T-helper 2 cell treated with Interferon-gamma antibody and Interleukin-4, amounts not matched to agents 100 ng/mL and 5 ng/mL, for 36 hours (primary cell): ENCODE data around the gene ZNF532. TPM values are rescaled to one million over a fixed set of nuclear protein-coding genes. Genes with fewer than 3 reads are reported as not detected.
"Not testable (repeated sequence)": the region's sequence is repeated elsewhere in the genome, so short reads cannot be mapped to it uniquely, and the experiment has no call there.

Experiments
- intact Hi-C: fragments of 100-400 bp; cut with micrococcal nuclease; formaldehyde crosslinking; loops from one replicate; pipeline ENCODE4 v1.15.1; 2023
- total RNA-seq: library from RNA; stranded (reverse); gene quantifications from 2 replicates; pipeline ENCODE4 v1.2.3, GENCODE V29; 2022

Gene ZNF532
- total RNA-seq, 1 donor from 2014 or later: 2.4 TPM

GRCh38 chr18:58850786-58851469, 13.7 kb upstream of the ZNF532 start:
- intact Hi-C loops: no loop called here

GRCh38 chr18:58851856-58852255, 12.8 kb upstream of the ZNF532 start:
- intact Hi-C loops: no loop called here

- intact Hi-C loops: no loop called here
Observed at GRCh38 chr18:58852629-58853028, 12.0 kb upstream of the ZNF532 start.

GRCh38 chr18:58853561-58853960, 11.1 kb upstream of the ZNF532 start:
- intact Hi-C loops: no loop called here

GRCh38 chr18:58855521-58855920, 9.2 kb upstream of the ZNF532 start:
- intact Hi-C loops: not testable (repeated sequence)

- intact Hi-C loops: no loop called here
Observed at GRCh38 chr18:58856881-58857280, 7.8 kb upstream of the ZNF532 start.

- intact Hi-C loops: no loop called here
Observed at GRCh38 chr18:58858591-58859468, 5.8 kb upstream of the ZNF532 start.

GRCh38 chr18:58859907-58860306, 4.8 kb upstream of the ZNF532 start:
- intact Hi-C loops: no loop called here

- intact Hi-C loops: no loop called here
Observed at GRCh38 chr18:58860747-58861231, 3.9 kb upstream of the ZNF532 start.

GRCh38 chr18:58861353-58861752, 3.3 kb upstream of the ZNF532 start:
- intact Hi-C loops: no loop called here

GRCh38 chr18:58861861-58862301, 2.8 kb upstream of the ZNF532 start:
- intact Hi-C loops: no loop called here

- intact Hi-C loops: no loop called here
Observed at GRCh38 chr18:58862356-58862755, 2.3 kb upstream of the ZNF532 start.

- intact Hi-C loops: no loop called here
Observed at GRCh38 chr18:58862851-58863538, 1.7 kb upstream of the ZNF532 start.

- intact Hi-C loops: no loop called here
Observed at GRCh38 chr18:58863539-58864145, 1.0 kb upstream of the ZNF532 start.

GRCh38 chr18:58865033-58865590, 435 bp downstream of the ZNF532 start:
- intact Hi-C loops: no loop called here

- intact Hi-C loops: no loop called here
Observed at GRCh38 chr18:58865701-58866065, 1.0 kb downstream of the ZNF532 start.

GRCh38 chr18:58866066-58866772, 1.5 kb downstream of the ZNF532 start:
- intact Hi-C loops: no loop called here

GRCh38 chr18:58866773-58867150, 2.1 kb downstream of the ZNF532 start:
- intact Hi-C loops: no loop called here

GRCh38 chr18:58867281-58867961, 2.7 kb downstream of the ZNF532 start:
- intact Hi-C loops: no loop called here

GRCh38 chr18:58868440-58868839, 3.8 kb downstream of the ZNF532 start:
- intact Hi-C loops: no loop called here
